Progenitor cell of endocrine pancreas (in vitro differentiated cells): ENCODE results near the gene FREY1. TPM values are rescaled to one million over a fixed set of nuclear protein-coding genes. Genes with fewer than 3 reads are reported as not detected.

Experiments
- DNase-seq: peaks from one replicate; pipeline ENCODE4 v3.0.0; 2021; ENCODE audit warnings: low spot score; ENCODE audit not compliant: unreplicated experiment
- H3K27ac Mint-ChIP-seq: 2 replicates; pipeline ENCODE4 v1.8.0; 2021; ENCODE audit warnings: mild to moderate bottlenecking, moderate library complexity, mixed read lengths
- H3K27me3 Mint-ChIP-seq: 2 replicates; pipeline ENCODE4 v1.8.0; 2021; ENCODE audit warnings: mixed read lengths
- H3K36me3 Mint-ChIP-seq: 2 replicates; pipeline ENCODE4 v1.8.0; 2022; ENCODE audit warnings: mixed read lengths; ENCODE audit not compliant: insufficient read depth
- H3K4me1 Mint-ChIP-seq: 2 replicates; pipeline ENCODE4 v1.8.0; 2021; ENCODE audit warnings: low read depth, mixed read lengths
- H3K4me3 Mint-ChIP-seq: 2 replicates; pipeline ENCODE4 v1.8.0; 2021; ENCODE audit warnings: low read depth, mild to moderate bottlenecking, moderate library complexity, mixed read lengths
- H3K9me3 Mint-ChIP-seq: 2 replicates; pipeline ENCODE4 v1.8.0; 2021; ENCODE audit warnings: low read depth, mixed read lengths
- total RNA-seq: library from RNA; stranded (reverse); gene quantifications from 2 replicates; pipeline ENCODE4 v1.2.1, GENCODE V29; 2021
- TF ChIP-seq, protein P1 (sequence below): fragments of 200-600 bp; sonication (generic); IDR thresholded peaks from one replicate; pipeline ENCODE4 v1.5.0; 2021; ENCODE audit warnings: antibody characterized with exemption, mild to moderate bottlenecking; ENCODE audit not compliant: unreplicated experiment

FREY1 gene
- total RNA-seq, 1 donor from 2014 or later: 3.7 TPM

DNA sequence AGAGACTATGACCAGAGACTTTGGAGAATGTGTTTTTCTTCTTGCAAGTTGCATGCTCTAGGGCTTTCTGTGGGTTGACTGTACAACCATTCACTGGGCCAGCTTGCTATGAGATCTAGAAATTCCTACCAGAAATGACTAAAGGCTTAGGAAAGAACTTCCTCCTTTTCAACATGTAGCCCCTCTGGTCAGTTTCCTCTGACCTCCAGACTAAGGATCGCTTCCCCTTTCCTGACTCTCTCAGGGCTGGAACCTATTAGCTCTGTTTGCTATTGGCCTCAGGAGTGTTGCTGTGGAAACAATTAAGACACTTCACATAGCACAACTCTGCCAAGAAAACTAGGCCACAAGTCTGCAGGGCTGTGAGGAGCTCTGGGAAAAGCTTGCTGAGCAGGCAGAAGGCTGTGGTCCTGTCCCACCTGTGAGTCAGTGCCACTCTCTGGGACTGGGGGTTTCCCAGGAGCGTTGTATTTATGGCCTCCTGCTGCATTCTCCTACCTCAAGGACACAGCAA lies 49.1 kb downstream of the FREY1 start:
- Mint-ChIP-seq H3K27ac (no peak overlapping the region), H3K36me3 (peaks cover 14% of the 10 kb centered on the region), H3K27me3 (no peaks in the 10 kb centered on the region), H3K9me3 (no peaks in the 10 kb centered on the region), H3K4me3 (no peak overlapping the region), H3K4me1 (peaks cover 8% of the 10 kb centered on the region)
- TF ChIP-seq, protein P1, sequence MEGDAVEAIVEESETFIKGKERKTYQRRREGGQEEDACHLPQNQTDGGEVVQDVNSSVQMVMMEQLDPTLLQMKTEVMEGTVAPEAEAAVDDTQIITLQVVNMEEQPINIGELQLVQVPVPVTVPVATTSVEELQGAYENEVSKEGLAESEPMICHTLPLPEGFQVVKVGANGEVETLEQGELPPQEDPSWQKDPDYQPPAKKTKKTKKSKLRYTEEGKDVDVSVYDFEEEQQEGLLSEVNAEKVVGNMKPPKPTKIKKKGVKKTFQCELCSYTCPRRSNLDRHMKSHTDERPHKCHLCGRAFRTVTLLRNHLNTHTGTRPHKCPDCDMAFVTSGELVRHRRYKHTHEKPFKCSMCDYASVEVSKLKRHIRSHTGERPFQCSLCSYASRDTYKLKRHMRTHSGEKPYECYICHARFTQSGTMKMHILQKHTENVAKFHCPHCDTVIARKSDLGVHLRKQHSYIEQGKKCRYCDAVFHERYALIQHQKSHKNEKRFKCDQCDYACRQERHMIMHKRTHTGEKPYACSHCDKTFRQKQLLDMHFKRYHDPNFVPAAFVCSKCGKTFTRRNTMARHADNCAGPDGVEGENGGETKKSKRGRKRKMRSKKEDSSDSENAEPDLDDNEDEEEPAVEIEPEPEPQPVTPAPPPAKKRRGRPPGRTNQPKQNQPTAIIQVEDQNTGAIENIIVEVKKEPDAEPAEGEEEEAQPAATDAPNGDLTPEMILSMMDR: no peak
- no peak for DNase-seq

Other genes starting within 250 kb of the FREY1 start
- gene CHST1, start 241.6 kb downstream of the FREY1 start, total RNA-seq: 0.31 and 0.36 TPM in 2 replicates
- gene SLC35C1, start 102.1 kb downstream of the FREY1 start, total RNA-seq: 12.8 and 14.0 TPM in 2 replicates
- gene CRY2, start 59.8 kb downstream of the FREY1 start, total RNA-seq: 34.1 and 34.8 TPM in 2 replicates
- gene MAPK8IP1, start 21.6 kb downstream of the FREY1 start, total RNA-seq: 43.0 and 48.1 TPM in 2 replicates
- gene PEX16, start 10.6 kb upstream of the FREY1 start, total RNA-seq: 28.0 and 34.6 TPM in 2 replicates
- 39.4 and 47.3 TPM in 2 replicates for gene LARGE2, start 15.4 kb upstream of the FREY1 start, total RNA-seq
- 65.5 and 70.1 TPM in 2 replicates for gene PHF21A, start 214.2 kb upstream of the FREY1 start, total RNA-seq